ENCODE measurements around the gene ITGA4. TPM values are rescaled to one million over a fixed set of nuclear protein-coding genes. Genes with fewer than 3 reads are reported as not detected.

The ITGA4 gene
- total and polyA plus RNA-seq, 2 of the 13 experiments (the other 11 are each of a cell fraction or from before 2014, with no cell fraction given) = not detected

GRCh38 chr2:181458871-181459270, 1.7 kb downstream of the ITGA4 start:
- no peak overlapping the region for H3K4me2 ChIP-seq (ENCODE audit: low read depth, low read length)
- TF ChIP-seq ZNF883 (CRISPR knock-in tag; IDR thresholded peaks at IDR 0.05; ENCODE audit: not compliant biosample characterization) = no peak
- no peak for TF ChIP-seq ZNF646 (CRISPR knock-in tag; IDR thresholded peaks at IDR 0.05)
- no peak for TF ChIP-seq ZNF224 (CRISPR knock-in tag; IDR thresholded peaks at IDR 0.05)
- TF ChIP-seq DMTF1 (CRISPR knock-in tag; IDR thresholded peaks at IDR 0.05) = no peak
- TF ChIP-seq U2AF1 (optimal IDR thresholded peaks at IDR 0.05; ENCODE audit: low read depth, low read length) = no peak
- TF ChIP-seq KDM5B (CRISPR knock-in tag; IDR thresholded peaks at IDR 0.05; ENCODE audit: borderline replicate concordance) = no peak
- no peak for TF ChIP-seq NKX3-1 (CRISPR knock-in tag; IDR thresholded peaks at IDR 0.05)
- no peak for TF ChIP-seq ZNF724P (CRISPR knock-in tag; IDR thresholded peaks at IDR 0.05; ENCODE audit: borderline replicate concordance)
- no peak for TF ChIP-seq KDM6A (CRISPR knock-in tag; IDR thresholded peaks at IDR 0.05; ENCODE audit: low read depth)
- TF ChIP-seq ZNF597 (CRISPR knock-in tag; IDR thresholded peaks at IDR 0.05) = no peak
- no peak for TF ChIP-seq ZFP91 (CRISPR knock-in tag; IDR thresholded peaks at IDR 0.05; ENCODE audit: borderline replicate concordance)
- no peak for TF ChIP-seq SPEN (CRISPR knock-in tag; IDR thresholded peaks at IDR 0.05; ENCODE audit: low read depth)
- FAIRE-seq (no peak), ATAC-seq (no peak), DNase-seq (ENCODE audit: low spot score) (no peak)
- H3K27me3 ChIP-seq (ENCODE audit: control insufficient read depth in 1 of 2, insufficient read depth in 2 of 2, low read length in 2 of 2) = peaks cover 0 to 20% of the 10 kb centered on the region in 2 experiments; a peak in 2 of 5 replicates
- H2AFZ ChIP-seq (ENCODE audit: low read length) = no peak overlapping the region
- CTCF ChIA-PET (ENCODE audit: low intra/inter-chr PET ratio, low total read pairs) = no interaction called here
- 3% methylated on average over 2 of the region's 2 CpGs for WGBS (ENCODE audit: low lambda C conversion rate)
- H4K20me1 ChIP-seq (ENCODE audit: insufficient read depth, low read length) = no peaks in the 10 kb centered on the region
- no TSS peak for BruUV-seq (replicated peaks)
- no peak overlapping the region for H3K4me3 ChIP-seq (replicated peaks in 1 of 3; ENCODE audit: insufficient read depth in 1 of 3, low read depth in 2 of 3, low read length in 3 of 3)
- in situ Hi-C loops (cut with HindIII; ENCODE audit: extremely low pct_ligation_motif_present, low pct_unique_long_range_greater_than_20kb) (no loop called here), intact Hi-C loops (cut with micrococcal nuclease; ENCODE audit: unreplicated experiment) (loop anchor here (5.0 kb wide), 1 partner anchor 933 kb away; no protein-coding TSS in a partner anchor)
- no peak overlapping the region for H3K9ac ChIP-seq (ENCODE audit: insufficient read depth, low read depth, low read length)
- H3K27ac ChIP-seq (ENCODE audit: extremely low read length, insufficient read depth, low read length) = no peak overlapping the region
- H3K36me3 ChIP-seq (replicated peaks in 1 of 2; ENCODE audit: control insufficient read depth in 1 of 2, insufficient read depth in 2 of 2, low read length in 2 of 2) = no peaks in the 10 kb centered on the region
- H3K9me3 ChIP-seq (ENCODE audit: low read length) = no peaks in the 10 kb centered on the region
- H3K79me2 ChIP-seq (ENCODE audit: insufficient read depth, low read length) = no peaks in the 10 kb centered on the region
- POLR2A ChIA-PET = no interaction called here
- H3K4me1 ChIP-seq (ENCODE audit: insufficient read depth, low read length) = no peaks in the 10 kb centered on the region

Data from HepG2 (cell line).